Right lobe of liver (tissue), 4 donors: ENCODE results near the gene ADISSP.

Source experiments
- POLR2A ChIP-seq: fragments of 450-650 bp; IDR thresholded peaks from one replicate; pipeline ENCODE4 v1.6.1; 2017; ENCODE audit warnings: antibody characterized with exemption, mild to moderate bottlenecking
- TF ChIP-seq, protein P1 (sequence below), 4 donors: fragments of 200-600 bp in 3 of 4; fragments of 450-650 bp in 1 of 4; IDR thresholded peaks; one replicate each; pipeline versions ENCODE4 v1.5.1 to v1.8.0; 2016 to 2022; ENCODE audit warnings: antibody characterized with exemption in 4 of 4, mild to moderate bottlenecking in 2 of 4
- donor health status: DM: no; HTN: no; CAD: no.
- donor health status: DM: no; HTN: no; CAD: no.
- donor health status: DM: no; HTN: yes; CAD: no.

DNA sequence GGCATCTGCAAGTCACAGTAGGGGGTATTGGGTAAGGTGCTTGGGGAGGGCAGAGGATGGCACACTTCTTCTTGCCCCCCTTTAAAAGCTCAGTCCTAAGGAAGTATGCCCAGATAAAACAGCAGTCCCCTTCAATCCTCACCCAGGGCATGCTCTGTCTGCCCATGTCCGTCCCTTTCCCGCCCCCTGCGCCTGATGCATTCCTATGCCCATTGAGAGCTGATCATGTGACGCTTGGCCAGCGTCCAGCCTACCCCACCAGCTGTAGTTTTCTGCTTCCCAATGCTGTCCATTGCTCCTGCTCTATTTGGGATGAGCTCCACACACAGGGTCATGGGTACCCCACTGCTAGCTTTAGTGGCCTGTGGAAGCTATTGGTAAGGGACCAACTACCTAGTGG is 63.5 kb downstream of the ADISSP start:
- no peak for TF ChIP-seq POLR2A
- TF ChIP-seq, protein P1, sequence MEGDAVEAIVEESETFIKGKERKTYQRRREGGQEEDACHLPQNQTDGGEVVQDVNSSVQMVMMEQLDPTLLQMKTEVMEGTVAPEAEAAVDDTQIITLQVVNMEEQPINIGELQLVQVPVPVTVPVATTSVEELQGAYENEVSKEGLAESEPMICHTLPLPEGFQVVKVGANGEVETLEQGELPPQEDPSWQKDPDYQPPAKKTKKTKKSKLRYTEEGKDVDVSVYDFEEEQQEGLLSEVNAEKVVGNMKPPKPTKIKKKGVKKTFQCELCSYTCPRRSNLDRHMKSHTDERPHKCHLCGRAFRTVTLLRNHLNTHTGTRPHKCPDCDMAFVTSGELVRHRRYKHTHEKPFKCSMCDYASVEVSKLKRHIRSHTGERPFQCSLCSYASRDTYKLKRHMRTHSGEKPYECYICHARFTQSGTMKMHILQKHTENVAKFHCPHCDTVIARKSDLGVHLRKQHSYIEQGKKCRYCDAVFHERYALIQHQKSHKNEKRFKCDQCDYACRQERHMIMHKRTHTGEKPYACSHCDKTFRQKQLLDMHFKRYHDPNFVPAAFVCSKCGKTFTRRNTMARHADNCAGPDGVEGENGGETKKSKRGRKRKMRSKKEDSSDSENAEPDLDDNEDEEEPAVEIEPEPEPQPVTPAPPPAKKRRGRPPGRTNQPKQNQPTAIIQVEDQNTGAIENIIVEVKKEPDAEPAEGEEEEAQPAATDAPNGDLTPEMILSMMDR (IDR thresholded peaks at IDR 0.05), result no peak
